CD14-positive monocyte (primary cell): ENCODE results near the gene DMXL2. TPM values are rescaled to one million over a fixed set of nuclear protein-coding genes. Genes with fewer than 3 reads are reported as not detected.

Experiments used
- DNase-seq, 3 donors: peaks; one replicate each; pipeline ENCODE4 v3.0.0-alpha.2; 2011 to 2022
- H2AFZ ChIP-seq: 2 replicates; pipeline ENCODE4 v1.6.0; 2012; ENCODE audit warnings: mild to moderate bottlenecking, low read depth, low read length, inconsistent platforms; ENCODE audit not compliant: insufficient read depth, poor library complexity, severe bottlenecking
- H3K27ac ChIP-seq, 2 donors: 1 replicate in 1 of 2; 2 replicates in 1 of 2; pipeline ENCODE4 v1.5.1; 2012 to 2013; ENCODE audit warnings: low read length in 2 of 2, control low read depth in 1 of 2, inconsistent platforms in 1 of 2, low read depth in 1 of 2, mild to moderate bottlenecking in 1 of 2
- H3K27me3 ChIP-seq, 2 donors: one replicate each; pipeline versions ENCODE4 v1.6.0 to v1.6.1; 2011 to 2013; ENCODE audit warnings: low read length in 2 of 2; ENCODE audit not compliant: control insufficient read depth in 2 of 2, insufficient read depth in 2 of 2
- H3K36me3 ChIP-seq, 2 donors: replicated peaks in 1 of 2; 1 replicate in 1 of 2; 2 replicates in 1 of 2; pipeline versions ENCODE4 v1.5.1 to v1.6.1; 2012 to 2013; ENCODE audit warnings: low read length in 2 of 2, control low read depth in 1 of 2, inconsistent platforms in 1 of 2, mild to moderate bottlenecking in 1 of 2; ENCODE audit not compliant: insufficient read depth in 2 of 2, control insufficient read depth in 1 of 2
- H3K4me1 ChIP-seq, 2 donors: 1 replicate in 1 of 2; 2 replicates in 1 of 2; pipeline versions ENCODE4 v1.5.1 to v1.6.1; 2012 to 2013; ENCODE audit warnings: low read length in 2 of 2, control low read depth in 1 of 2, inconsistent platforms in 1 of 2, mild to moderate bottlenecking in 1 of 2, moderate library complexity in 1 of 2; ENCODE audit not compliant: insufficient read depth in 2 of 2, control insufficient read depth in 1 of 2
- H3K4me2 ChIP-seq: replicated peaks from 2 replicates; pipeline ENCODE3; 2012; ENCODE audit warnings: low read length, moderate library complexity, mild to moderate bottlenecking; ENCODE audit not compliant: poor library complexity, severe bottlenecking; ENCODE audit errors: extremely low read depth
- H3K4me3 ChIP-seq, 3 experiments: fragments of 200-600 bp in 1 of 3; sonication (generic) in 1 of 3; replicated peaks in 1 of 3; 1 replicate in 2 of 3; 2 replicates in 1 of 3; pipeline ENCODE4 v1.5.1; 2011 to 2013; ENCODE audit warnings: low read length in 3 of 3, mild to moderate bottlenecking in 3 of 3, control low read depth in 2 of 3, low read depth in 2 of 3, inconsistent platforms in 1 of 3, moderate library complexity in 1 of 3
- H3K79me2 ChIP-seq: 2 replicates; pipeline ENCODE4 v1.6.0; 2012; ENCODE audit warnings: mild to moderate bottlenecking, control low read depth, inconsistent platforms, low read length, moderate library complexity; ENCODE audit not compliant: insufficient read depth
- H3K9ac ChIP-seq: 2 replicates; pipeline ENCODE4 v1.6.0; 2017; ENCODE audit warnings: low read length, mild to moderate bottlenecking; ENCODE audit not compliant: insufficient read depth, poor library complexity, severe bottlenecking
- H3K9me3 ChIP-seq, 2 donors: replicated peaks in 1 of 2; 1 replicate in 1 of 2; 2 replicates in 1 of 2; pipeline versions ENCODE4 v1.5.1 to v1.6.1; 2012 to 2013; ENCODE audit warnings: low read length in 2 of 2, control low read depth in 1 of 2; ENCODE audit not compliant: control insufficient read depth in 1 of 2, insufficient read depth in 1 of 2
- H4K20me1 ChIP-seq: 2 replicates; pipeline ENCODE4 v1.6.0; 2012; ENCODE audit warnings: mild to moderate bottlenecking, low read length, control low read depth, moderate library complexity; ENCODE audit not compliant: insufficient read depth
- H3K27ac Mint-ChIP-seq, 7 donors: one replicate each; pipeline ENCODE4 v1.8.0; 2020; ENCODE audit warnings: mild to moderate bottlenecking in 7 of 7, mixed read lengths in 7 of 7, moderate library complexity in 6 of 7, inconsistent platforms in 2 of 7
- H3K27me3 Mint-ChIP-seq, 3 donors: one replicate each; pipeline ENCODE4 v1.8.0; 2021 to 2022; ENCODE audit warnings: low read depth in 3 of 3, mild to moderate bottlenecking in 3 of 3, mixed read lengths in 3 of 3, moderate library complexity in 3 of 3, inconsistent platforms in 1 of 3
- H3K36me3 Mint-ChIP-seq, 2 donors: one replicate each; pipeline ENCODE4 v1.8.0; 2020; ENCODE audit warnings: mixed read lengths in 2 of 2, inconsistent platforms in 1 of 2, mild to moderate bottlenecking in 1 of 2
- H3K4me1 Mint-ChIP-seq: one replicate; pipeline ENCODE4 v1.8.0; 2020; ENCODE audit warnings: mild to moderate bottlenecking, mixed read lengths
- H3K4me3 Mint-ChIP-seq, 2 donors: one replicate each; pipeline ENCODE4 v1.8.0; 2020; ENCODE audit warnings: mild to moderate bottlenecking in 2 of 2, mixed read lengths in 2 of 2, moderate library complexity in 1 of 2
- H3K9me3 Mint-ChIP-seq, 7 donors: one replicate each; pipeline ENCODE4 v1.8.0; 2020 to 2022; ENCODE audit warnings: mixed read lengths in 7 of 7, mild to moderate bottlenecking in 6 of 7, moderate library complexity in 6 of 7, inconsistent platforms in 2 of 7
- WGBS: methylation state at CpG from one replicate; pipeline ENCODE4 v1.1.5; 2013; ENCODE audit warnings: missing lambda C conversion rate; ENCODE audit not compliant: insufficient coverage; 5-methylcytosine and 5-hydroxymethylcytosine counted together
- intact Hi-C, 2 donors: fragments of 100-400 bp; cut with micrococcal nuclease; formaldehyde crosslinking; loops; one replicate each; pipeline versions ENCODE4 v1.15.0 to v1.15.1; 2023
- polyA plus RNA-seq, 3 donors: library from polyadenylated mRNA; depleted of rRNA in 1 of 3; unstranded in 2 of 3; stranded (reverse) in 1 of 3; fragments of 300-500 nt in 2 of 3; fragments of >200 nt in 1 of 3; fragmentation: Illumina TruSeq in 2 of 3; gene quantifications; 1 replicate in 2 of 3; 2 replicates in 1 of 3; pipeline ENCODE4 v1.2.3, GENCODE V29; 2012 to 2021
- TF ChIP-seq, protein P1 (sequence below): fragments of 200-600 bp; IDR thresholded peaks from one replicate; pipeline ENCODE4 v1.8.0; 2022; ENCODE audit warnings: antibody characterized with exemption, mild to moderate bottlenecking

DMXL2 gene
- polyA plus RNA-seq, 3 donors, result 29.1 to 449 (median 45.5) TPM

GRCh38 chr15:51602484-51602883 lies 20.1 kb downstream of the DMXL2 start:
- Histone ChIP-seq H3K79me2 (peaks cover 98% of the 10 kb centered on the region), H3K36me3 (peaks cover 2 to 15% of the 10 kb centered on the region in 2 donors), H3K4me3 (no peak overlapping the region), H2AFZ (no peak overlapping the region), H3K4me2 (no peak overlapping the region), H3K9ac (no peak overlapping the region), H3K27me3 (no peaks in the 10 kb centered on the region), H3K9me3 (no peaks in the 10 kb centered on the region), H3K4me1 (peaks cover 31 to 57% of the 10 kb centered on the region in 2 donors), H4K20me1 (peaks cover 100% of the 10 kb centered on the region), H3K27ac (peak overlapping the region in 1 of 2 donors; percentile 57)
- peaks cover 0 to 9% (median 4%) of the 10 kb centered on the region in 7 donors for H3K9me3 Mint-ChIP-seq
- intact Hi-C loops, result no loop called here
- peaks cover 63% of the 10 kb centered on the region for H3K4me1 Mint-ChIP-seq
- 100% methylated on average over 1 of the region's 3 CpGs for WGBS
- H3K27ac Mint-ChIP-seq, result peak overlapping the region in 4 of 7 donors; percentile 14 to 60 (median 44)
- peaks cover 33 to 41% of the 10 kb centered on the region in 2 donors for H3K36me3 Mint-ChIP-seq
- H3K27me3 Mint-ChIP-seq, result peaks cover 1 to 2% (median 1%) of the 10 kb centered on the region in 3 donors
- TF ChIP-seq, protein P1, sequence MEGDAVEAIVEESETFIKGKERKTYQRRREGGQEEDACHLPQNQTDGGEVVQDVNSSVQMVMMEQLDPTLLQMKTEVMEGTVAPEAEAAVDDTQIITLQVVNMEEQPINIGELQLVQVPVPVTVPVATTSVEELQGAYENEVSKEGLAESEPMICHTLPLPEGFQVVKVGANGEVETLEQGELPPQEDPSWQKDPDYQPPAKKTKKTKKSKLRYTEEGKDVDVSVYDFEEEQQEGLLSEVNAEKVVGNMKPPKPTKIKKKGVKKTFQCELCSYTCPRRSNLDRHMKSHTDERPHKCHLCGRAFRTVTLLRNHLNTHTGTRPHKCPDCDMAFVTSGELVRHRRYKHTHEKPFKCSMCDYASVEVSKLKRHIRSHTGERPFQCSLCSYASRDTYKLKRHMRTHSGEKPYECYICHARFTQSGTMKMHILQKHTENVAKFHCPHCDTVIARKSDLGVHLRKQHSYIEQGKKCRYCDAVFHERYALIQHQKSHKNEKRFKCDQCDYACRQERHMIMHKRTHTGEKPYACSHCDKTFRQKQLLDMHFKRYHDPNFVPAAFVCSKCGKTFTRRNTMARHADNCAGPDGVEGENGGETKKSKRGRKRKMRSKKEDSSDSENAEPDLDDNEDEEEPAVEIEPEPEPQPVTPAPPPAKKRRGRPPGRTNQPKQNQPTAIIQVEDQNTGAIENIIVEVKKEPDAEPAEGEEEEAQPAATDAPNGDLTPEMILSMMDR, result no peak
- H3K4me3 Mint-ChIP-seq, result no peak overlapping the region
- no peak for DNase-seq

GRCh38 chr15:51601801-51602200 lies 20.8 kb downstream of the DMXL2 start:
- Histone ChIP-seq H3K79me2 (peaks cover 98% of the 10 kb centered on the region), H4K20me1 (peaks cover 100% of the 10 kb centered on the region), H3K4me3 (no peak overlapping the region), H2AFZ (no peak overlapping the region), H3K27ac (peak overlapping the region in 1 of 2 donors; percentile 57), H3K4me1 (peaks cover 33 to 63% of the 10 kb centered on the region in 2 donors), H3K27me3 (no peaks in the 10 kb centered on the region), H3K4me2 (no peak overlapping the region), H3K36me3 (peaks cover 2 to 15% of the 10 kb centered on the region in 2 donors), H3K9ac (no peak overlapping the region), H3K9me3 (no peaks in the 10 kb centered on the region)
- peaks cover 0 to 9% (median 4%) of the 10 kb centered on the region in 7 donors for H3K9me3 Mint-ChIP-seq
- H3K36me3 Mint-ChIP-seq, result peaks cover 31 to 36% of the 10 kb centered on the region in 2 donors
- peaks cover 69% of the 10 kb centered on the region for H3K4me1 Mint-ChIP-seq
- H3K27ac Mint-ChIP-seq, result peak overlapping the region in 4 of 7 donors; percentile 32 to 85 (median 60)
- DNase-seq, result no peak
- peaks cover 1 to 2% (median 1%) of the 10 kb centered on the region in 3 donors for H3K27me3 Mint-ChIP-seq
- no peak overlapping the region for H3K4me3 Mint-ChIP-seq
- intact Hi-C loops, result no loop called here
- TF ChIP-seq, protein P1, result no peak
- whole genome bisulfite sequencing, result no CpG with 5 or more reads among the region's 1 CpG
